Endothelial cell (in vitro differentiated cells): ENCODE data around the gene CHN2. TPM values are rescaled to one million over a fixed set of nuclear protein-coding genes. Genes with fewer than 3 reads are reported as not detected.

Experiments used
- DNase-seq: peaks from one replicate; pipeline ENCODE4 v3.0.0; 2021; ENCODE audit warnings: low spot score
- H3K27ac Mint-ChIP-seq: one replicate; pipeline ENCODE4 v1.8.0; 2021; ENCODE audit warnings: mixed read lengths, inconsistent platforms; ENCODE audit not compliant: unreplicated experiment
- H3K27me3 Mint-ChIP-seq: one replicate; pipeline ENCODE4 v1.8.0; 2021; ENCODE audit warnings: mild to moderate bottlenecking, moderate library complexity, mixed read lengths, inconsistent platforms; ENCODE audit not compliant: unreplicated experiment
- H3K36me3 Mint-ChIP-seq: one replicate; pipeline ENCODE4 v1.8.0; 2021; ENCODE audit warnings: mild to moderate bottlenecking, low read depth, mixed read lengths, inconsistent platforms; ENCODE audit not compliant: unreplicated experiment
- H3K4me1 Mint-ChIP-seq: one replicate; pipeline ENCODE4 v1.8.0; 2021; ENCODE audit warnings: mild to moderate bottlenecking, mixed read lengths, inconsistent platforms; ENCODE audit not compliant: unreplicated experiment
- H3K4me3 Mint-ChIP-seq: one replicate; pipeline ENCODE4 v1.8.0; 2021; ENCODE audit warnings: mild to moderate bottlenecking, mixed read lengths, inconsistent platforms; ENCODE audit not compliant: unreplicated experiment
- H3K9me3 Mint-ChIP-seq: one replicate; pipeline ENCODE4 v1.8.0; 2021; ENCODE audit warnings: mixed read lengths, inconsistent platforms; ENCODE audit not compliant: unreplicated experiment
- CTCF ChIP-seq: fragments of 200-600 bp; sonication (generic); IDR thresholded peaks from one replicate; pipeline ENCODE4 v1.5.0; 2021; ENCODE audit warnings: antibody characterized with exemption; ENCODE audit not compliant: unreplicated experiment
- total RNA-seq: library from RNA; stranded (reverse); fragmentation: NEBNext Ultra II Directional; extraction: Animal tissue kit (Norgen Biotek cat#: 25700); gene quantifications from one replicate; pipeline ENCODE4 v1.2.1, GENCODE V29; 2021; ENCODE audit not compliant: unreplicated experiment

The CHN2 gene
- total RNA-seq, 1 donor from 2014 or later = 3.4 TPM

DNA sequence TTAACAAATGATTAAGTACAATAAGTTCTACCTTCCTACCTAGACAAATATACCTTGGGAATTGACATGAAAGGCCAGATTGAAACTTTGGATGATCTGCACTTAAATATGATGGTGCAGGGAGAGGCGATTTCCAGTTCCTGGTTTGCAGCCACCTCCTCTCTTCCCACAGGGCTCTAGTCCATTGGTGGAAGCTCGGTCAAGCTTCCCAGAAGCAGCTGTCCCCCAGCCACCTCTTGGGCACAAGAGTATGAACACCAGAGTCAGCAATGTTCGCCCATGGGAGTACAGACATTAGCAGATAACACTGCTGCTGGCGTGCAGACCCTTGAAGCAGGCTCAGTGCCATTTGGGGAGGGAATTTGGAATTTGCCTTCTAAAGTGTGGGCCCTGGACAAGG, 46.8 kb upstream of the CHN2 start:
- no peaks in the 10 kb centered on the region for H3K27me3 Mint-ChIP-seq
- peaks cover 13% of the 10 kb centered on the region for H3K4me1 Mint-ChIP-seq
- DNase-seq = no peak
- H3K9me3 Mint-ChIP-seq = no peaks in the 10 kb centered on the region
- no peak overlapping the region for H3K27ac Mint-ChIP-seq
- no peak for TF ChIP-seq CTCF
- H3K4me3 Mint-ChIP-seq = no peak overlapping the region
- H3K36me3 Mint-ChIP-seq = no peaks in the 10 kb centered on the region

GRCh38 chr7:29149036-29149435, 45.5 kb upstream of the CHN2 start:
- H3K9me3 Mint-ChIP-seq = no peaks in the 10 kb centered on the region
- H3K36me3 Mint-ChIP-seq = no peaks in the 10 kb centered on the region
- H3K27me3 Mint-ChIP-seq = no peaks in the 10 kb centered on the region
- no peak for DNase-seq
- no peak for TF ChIP-seq CTCF
- peaks cover 13% of the 10 kb centered on the region for H3K4me1 Mint-ChIP-seq
- H3K27ac Mint-ChIP-seq = no peak overlapping the region
- no peak overlapping the region for H3K4me3 Mint-ChIP-seq

- Mint-ChIP-seq H3K9me3 (no peaks in the 10 kb centered on the region), H3K4me3 (no peak overlapping the region), H3K4me1 (peaks cover 11% of the 10 kb centered on the region), H3K36me3 (no peaks in the 10 kb centered on the region), H3K27ac (no peak overlapping the region), H3K27me3 (no peaks in the 10 kb centered on the region)
- no peak for TF ChIP-seq CTCF
- no peak for DNase-seq
Measured at GRCh38 chr7:29150856-29151255, 43.7 kb upstream of the CHN2 start.

DNA sequence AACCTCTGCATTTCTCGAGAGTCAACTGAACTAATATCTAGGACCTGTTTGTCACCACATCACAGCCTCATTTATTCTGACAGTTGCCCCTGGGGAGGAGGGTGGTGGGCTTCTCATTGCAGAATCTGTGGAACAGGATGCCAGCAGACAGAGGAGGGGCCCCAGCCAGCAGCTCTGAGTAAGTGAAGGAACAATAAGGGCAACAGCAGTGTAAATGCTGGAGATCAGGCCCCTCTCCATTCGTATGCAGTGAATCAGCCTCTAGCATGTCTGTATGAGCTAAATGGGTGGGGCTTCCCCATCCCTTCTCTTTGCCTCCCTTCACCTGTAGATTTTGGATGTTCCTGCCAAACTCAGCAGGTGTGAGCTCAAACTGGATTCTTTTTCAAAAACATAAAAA, 40.5 kb upstream of the CHN2 start:
- Mint-ChIP-seq H3K36me3 (no peaks in the 10 kb centered on the region), H3K4me1 (peaks cover 8% of the 10 kb centered on the region), H3K27ac (no peak overlapping the region), H3K4me3 (no peak overlapping the region), H3K9me3 (no peaks in the 10 kb centered on the region), H3K27me3 (no peaks in the 10 kb centered on the region)
- TF ChIP-seq CTCF = no peak
- DNase-seq = no peak

DNA sequence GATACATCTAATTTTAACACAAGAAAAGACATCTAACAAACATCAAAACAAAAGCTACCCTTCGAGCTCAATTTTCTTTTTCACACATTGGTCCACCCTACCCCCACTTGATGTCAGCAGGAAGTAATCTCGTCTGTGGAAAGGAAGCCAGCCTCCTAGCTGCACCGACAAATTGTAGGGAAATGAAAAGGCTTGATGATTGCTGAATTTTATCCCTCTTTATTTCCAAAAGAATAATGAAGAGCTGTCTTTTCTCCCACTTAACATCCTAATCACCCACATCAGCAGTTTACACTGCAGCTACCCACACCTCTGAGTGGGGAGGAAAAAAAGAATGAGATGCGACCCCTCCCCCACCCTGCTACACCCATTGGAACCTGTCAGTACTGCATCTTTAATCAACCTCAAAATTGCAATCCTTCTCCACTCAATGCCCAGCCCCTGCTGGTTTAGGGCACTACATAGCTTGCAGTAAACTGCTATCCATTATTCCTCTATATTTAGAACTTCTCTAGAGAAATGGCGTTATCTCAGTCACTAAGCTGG, 37.6 kb upstream of the CHN2 start:
- peak overlapping the region; percentile 44 for H3K27ac Mint-ChIP-seq
- H3K4me3 Mint-ChIP-seq = no peak overlapping the region
- no peaks in the 10 kb centered on the region for H3K27me3 Mint-ChIP-seq
- peak; percentile 8 for DNase-seq
- H3K9me3 Mint-ChIP-seq = no peaks in the 10 kb centered on the region
- H3K4me1 Mint-ChIP-seq = peaks cover 8% of the 10 kb centered on the region
- H3K36me3 Mint-ChIP-seq = no peaks in the 10 kb centered on the region
- peak; percentile 51 for TF ChIP-seq CTCF
